ENCODE measurements around the gene MANEAL.

The MANEAL gene

DNA sequence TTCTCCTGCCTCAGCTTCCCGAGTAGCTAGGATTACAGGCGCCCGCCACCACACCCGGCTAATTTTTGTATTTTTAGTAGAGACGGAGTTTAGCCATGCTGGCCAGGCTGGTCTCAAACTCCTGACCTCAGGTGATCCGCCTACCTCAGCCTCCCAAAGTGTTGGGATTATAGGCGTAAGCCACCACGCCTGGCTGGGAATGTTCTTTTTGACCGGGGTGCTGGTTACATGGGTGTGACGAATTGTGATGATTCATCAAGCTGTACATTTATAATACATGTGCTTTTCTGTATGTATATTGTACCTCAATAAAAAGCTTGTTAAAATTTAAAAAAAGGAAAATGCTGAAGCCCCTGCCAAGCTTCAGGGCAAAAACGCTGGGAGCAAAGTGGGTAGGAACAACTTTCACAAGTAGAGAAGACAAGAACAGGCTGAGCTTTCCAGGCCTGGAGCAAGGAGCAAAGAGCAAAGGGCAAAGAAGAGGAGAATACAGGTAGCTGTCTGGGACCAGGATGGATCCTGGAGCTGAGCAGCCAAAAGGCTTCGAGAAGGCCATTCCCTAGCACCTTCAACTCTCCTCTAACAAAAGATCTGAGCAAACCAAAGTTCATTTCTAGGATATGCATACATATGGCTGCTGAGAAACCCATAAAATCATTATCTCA is 34.9 kb downstream of the MANEAL start:
- no peak for DNase-seq (ENCODE audit: low spot score)

DNA sequence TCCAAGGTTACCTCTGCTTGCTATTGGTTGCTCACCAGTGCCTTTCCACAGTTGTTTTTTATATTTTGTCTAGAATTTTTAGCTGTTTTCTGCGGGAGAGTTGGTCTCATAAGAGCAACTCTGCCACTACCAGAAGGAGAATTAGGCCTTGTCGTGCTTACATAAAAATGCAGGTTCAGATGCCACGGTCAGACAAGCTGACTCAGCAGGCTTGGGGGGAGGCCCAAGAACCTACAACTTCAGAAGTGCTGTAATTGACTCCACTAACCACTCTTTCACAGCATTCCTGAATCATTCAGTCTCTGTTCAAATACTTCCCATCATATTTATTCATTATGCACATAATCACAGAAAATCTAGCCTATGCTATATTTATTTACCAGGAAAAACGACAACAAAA is 37.5 kb downstream of the MANEAL start:
- DNase-seq (ENCODE audit: low spot score): no peak

DNA sequence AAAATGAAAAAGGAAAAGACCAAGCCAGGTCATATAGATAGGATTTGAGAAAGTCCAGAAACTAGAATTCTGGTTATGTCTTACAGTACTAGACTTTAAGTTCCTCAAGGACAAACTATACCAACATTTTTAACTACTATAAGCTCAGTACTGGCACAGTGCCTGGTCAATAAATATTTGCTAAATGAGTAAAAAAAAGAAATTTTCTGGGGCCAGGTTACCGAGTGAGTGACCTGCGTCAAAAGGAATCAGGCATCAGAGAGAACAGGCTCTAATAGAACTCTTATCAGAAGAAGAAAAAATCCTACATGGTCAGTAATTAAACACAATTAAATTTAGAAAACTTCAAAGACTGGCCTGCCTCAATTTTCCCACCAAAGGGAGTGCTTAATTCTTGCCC is 38.2 kb downstream of the MANEAL start:
- no peak for DNase-seq (ENCODE audit: low spot score)

DNA sequence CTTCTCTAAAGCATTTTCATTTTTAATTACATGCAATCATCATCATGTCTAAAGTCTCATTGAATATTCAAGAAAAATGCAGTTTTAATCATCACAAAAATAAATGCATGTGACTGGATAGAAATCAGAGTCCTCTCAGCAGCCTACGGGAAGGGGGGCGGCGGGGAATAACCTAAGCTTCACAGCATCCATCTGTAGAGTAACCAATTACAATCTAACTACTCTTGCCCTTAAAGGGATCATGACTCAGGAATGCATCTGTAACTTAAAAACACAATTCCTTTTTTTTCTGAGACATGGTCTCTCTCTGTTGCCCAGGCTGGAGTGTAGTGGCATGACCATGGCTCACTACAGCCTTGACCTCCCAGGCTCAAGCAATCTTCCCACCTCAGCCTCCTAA is 43.1 kb downstream of the MANEAL start:
- no peak for DNase-seq (ENCODE audit: low spot score)

DNA sequence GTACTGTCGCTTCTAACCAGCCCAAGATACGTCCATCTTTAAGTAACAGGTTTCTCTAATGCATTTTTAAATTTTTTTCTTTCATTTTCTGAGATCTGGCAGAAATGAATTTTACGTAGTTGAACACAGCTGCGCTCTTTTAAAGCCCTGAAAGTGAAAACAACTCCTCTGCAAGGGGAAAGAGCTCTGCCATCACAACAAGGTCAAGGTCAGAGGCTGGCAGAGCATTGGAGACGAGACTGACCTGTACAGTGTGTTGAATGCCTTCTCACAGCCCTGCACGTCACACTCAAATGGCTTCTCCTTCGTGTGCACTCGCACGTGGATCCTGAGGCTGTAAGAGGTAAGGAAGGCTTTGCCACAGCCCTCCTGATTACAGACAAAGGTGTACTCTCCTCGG is 46.0 kb downstream of the MANEAL start:
- no peak for DNase-seq (ENCODE audit: low spot score)

DNA sequence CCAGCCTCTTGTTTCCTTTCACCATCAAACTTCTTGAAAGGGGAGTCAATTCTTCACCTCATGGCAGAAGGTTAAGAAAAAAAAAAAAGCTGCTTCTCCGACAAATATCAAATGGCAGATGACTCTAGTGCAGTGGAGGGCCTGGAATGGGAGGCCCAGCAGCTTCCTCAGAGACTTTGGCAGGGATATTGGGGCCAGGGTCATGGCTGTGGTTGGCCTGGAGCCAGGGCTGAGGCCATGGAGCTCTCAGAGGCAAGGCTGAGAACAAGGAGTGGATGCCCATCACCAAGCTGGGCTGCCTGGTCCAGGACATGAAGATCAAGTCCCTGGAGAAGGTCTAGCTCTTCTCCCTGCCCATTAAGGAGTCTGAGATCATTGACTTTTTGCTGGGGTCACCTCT is 47.1 kb downstream of the MANEAL start:
- DNase-seq (ENCODE audit: low spot score): no peak

DNA sequence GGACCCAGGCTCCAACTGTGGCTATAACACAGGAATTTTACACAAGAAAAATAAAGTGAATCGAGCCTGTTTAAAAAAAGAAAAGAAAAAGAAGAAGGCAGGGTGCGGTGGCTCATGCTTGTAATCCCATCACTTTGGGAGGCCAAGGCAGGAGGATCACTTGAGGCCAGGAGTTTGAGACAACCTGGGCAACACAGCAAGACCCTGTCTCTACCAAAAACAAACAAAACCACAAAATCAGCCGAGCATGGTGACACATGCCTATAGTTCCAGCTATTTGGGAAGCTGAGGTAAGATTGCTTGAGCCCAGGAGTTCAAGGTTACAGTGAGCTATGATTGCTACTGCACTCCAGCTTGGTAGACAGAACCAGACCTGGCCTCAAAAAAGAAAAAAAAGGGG is 48.0 kb downstream of the MANEAL start:
- DNase-seq (ENCODE audit: low spot score): no peak

DNA sequence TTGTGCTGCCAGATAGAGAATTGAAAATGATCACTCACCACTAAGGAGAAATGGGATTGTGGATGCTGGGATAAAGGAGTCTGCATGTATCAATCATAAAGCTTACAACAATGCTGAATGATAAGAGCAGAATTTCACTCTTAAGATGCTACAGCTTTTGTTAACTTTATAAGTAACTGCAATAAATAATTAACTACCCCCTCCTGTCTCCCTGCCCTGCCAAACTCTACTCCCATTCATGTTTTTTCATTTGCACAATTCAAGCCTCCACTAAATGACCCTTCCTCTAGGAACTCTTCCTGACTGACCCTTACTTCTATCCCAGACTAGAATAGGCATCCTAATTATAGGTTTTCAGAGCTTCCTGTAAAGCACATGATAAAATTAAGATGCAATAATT is 50.9 kb downstream of the MANEAL start:
- DNase-seq (ENCODE audit: low spot score): no peak

DNA sequence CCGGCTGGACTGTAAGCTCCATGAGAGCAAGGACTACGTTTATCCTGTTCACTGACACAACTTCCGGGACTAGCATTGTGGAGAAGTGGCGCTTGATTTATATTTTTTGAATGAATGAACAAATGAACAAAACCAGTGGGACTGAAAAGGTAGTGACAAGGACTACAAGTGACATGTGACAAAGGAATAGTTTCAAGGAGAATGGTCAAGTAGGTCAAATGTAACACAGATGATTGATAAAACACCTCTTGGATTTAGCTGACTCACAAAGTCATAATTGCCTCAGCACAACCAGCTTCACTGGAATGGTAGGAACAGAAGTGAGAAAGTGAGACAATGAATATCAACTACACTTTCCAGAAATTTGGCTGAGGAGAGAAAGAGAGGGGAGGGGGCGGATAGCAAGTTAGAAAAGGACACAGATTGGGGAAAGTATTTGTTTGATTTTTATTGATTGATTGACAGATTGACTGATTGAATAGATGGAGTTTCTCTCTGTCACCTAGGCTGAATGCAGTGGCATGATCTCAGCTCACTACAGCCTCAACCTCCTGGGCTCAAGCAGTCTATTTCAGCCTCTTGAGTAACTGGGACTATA is 51.5 kb downstream of the MANEAL start:
- no peak for DNase-seq (ENCODE audit: low spot score)

DNA sequence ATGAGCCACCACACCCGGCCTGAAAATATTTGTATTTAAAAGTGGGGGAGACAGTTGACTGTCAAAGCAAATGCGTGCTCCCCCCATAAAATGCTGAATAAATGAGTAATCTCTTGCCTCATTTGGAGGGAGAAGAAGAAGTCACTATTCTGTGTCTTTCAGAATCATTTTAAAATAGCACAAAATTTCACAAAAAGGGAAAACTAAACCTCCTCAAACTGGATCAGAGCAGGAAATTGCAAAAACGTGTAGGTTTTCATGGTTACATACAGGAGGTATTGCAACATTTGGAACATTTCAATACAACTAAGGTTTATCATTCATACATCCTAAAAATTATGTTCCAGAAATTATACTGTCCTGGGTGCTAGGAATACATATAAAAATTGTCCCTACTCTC is 52.1 kb downstream of the MANEAL start:
- no peak for DNase-seq (ENCODE audit: low spot score)

DNA sequence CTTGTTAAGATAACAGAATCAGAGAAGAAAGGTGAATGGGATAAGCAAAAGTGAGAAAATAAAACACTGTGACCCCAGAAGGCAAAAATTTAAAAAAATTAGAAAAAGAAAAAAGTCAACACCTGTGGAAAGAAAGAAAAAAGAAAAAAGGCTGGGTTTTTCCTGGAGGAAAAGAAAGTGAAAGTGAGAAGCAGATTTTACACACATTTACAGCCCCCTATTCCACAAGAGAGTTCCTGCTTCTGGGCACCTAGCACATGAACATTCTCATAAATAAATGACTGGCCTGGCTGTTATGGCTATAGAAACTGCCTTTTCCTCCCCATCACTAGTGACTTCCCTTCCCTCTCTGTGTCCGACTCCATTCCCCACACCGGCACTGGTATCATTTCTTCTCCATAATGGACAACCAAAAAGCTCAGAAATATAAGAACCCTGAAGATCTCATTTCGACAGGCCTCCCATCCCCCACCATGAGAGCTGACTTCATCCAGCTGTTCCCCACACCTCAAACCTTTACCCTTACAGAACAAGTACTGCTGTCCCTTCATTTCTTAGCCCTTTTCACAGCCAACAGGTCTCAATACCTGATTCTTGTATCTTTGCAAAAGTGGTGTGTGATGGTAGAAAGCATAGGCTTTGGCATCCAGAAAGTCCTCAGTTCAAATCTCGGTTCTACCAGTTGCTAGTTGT is 53.1 kb downstream of the MANEAL start:
- no peak for DNase-seq (ENCODE audit: low spot score)

DNA sequence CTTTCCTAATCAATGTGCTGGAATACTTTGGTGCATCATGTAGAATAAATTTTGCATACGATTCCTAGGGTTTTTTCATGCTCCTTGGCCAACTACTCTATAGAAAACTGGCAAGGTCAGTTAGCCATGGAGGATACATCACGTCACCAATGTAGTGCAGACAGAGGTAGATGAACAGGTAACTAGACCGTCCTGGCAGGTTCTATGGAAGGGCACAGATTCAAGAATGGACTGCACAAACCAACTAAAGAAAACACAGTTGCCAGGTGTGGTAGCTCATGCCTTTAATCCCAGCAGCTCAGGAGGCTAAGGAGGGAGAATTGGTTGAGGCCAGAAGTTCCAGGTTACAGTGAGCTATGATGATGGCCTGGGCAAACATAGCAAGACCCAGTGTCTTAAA is 55.8 kb downstream of the MANEAL start:
- DNase-seq (ENCODE audit: low spot score): no peak

DNA sequence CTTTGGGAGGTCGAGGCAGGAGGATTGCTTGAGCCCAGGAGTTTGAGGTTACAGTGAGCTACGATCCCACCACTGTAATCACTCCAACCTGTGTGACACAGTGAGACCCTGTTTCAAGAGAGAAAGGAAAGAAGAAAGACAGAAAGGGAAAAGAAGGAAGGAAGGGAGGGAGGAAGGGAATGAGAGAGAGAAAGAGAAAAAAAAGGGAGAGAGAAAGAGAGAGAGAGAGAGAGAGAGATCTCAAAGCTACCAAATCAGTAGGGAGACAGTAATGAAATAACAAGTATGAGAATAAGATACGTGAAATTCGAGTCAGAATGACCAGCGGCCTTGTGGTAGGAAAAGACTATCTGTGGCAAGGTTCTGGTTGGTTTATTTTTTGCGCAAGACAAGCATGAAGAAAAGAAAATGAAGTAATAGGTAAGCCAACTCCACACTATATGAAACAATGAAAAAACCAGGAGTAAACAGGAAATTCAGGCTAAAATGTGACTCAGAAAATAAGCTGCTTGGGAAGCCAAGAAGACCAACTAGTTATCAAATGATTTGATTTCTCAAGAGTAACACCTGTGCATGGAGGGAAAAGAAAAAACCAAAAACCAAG is 56.8 kb downstream of the MANEAL start:
- DNase-seq (ENCODE audit: low spot score): no peak

All from CD4-positive, alpha-beta T cell treated with Interleukin-2 at 100 ng/mL for 4 hours (primary cell).